Tibial artery (tissue), 4 donors: Measurements from ENCODE around the gene CHD6.

Experiments used
- DNase-seq, 2 donors: peaks; one replicate each; pipeline ENCODE4 v3.0.0-alpha.2; 2019
- H3K27ac ChIP-seq, 2 donors: fragments of 200-600 bp; sonication (generic) in 1 of 2; 1 replicate in 1 of 2; 2 replicates in 1 of 2; pipeline ENCODE4 v1.5.1; 2018 to 2019; ENCODE audit warnings: mild to moderate bottlenecking in 1 of 2
- H3K27me3 ChIP-seq, 2 donors: fragments of 200-600 bp; sonication (generic) in 1 of 2; one replicate each; pipeline versions ENCODE4 v1.5.1 to v1.6.0; 2016 to 2019
- H3K36me3 ChIP-seq, 3 donors: fragments of 200-600 bp; sonication (generic) in 2 of 3; one replicate each; pipeline ENCODE4 v1.5.1; 2016 to 2019; ENCODE audit warnings: mild to moderate bottlenecking in 2 of 3
- H3K4me1 ChIP-seq, 4 donors: fragments of 200-600 bp; sonication (generic) in 2 of 4; 1 replicate in 3 of 4; 2 replicates in 1 of 4; pipeline ENCODE4 v1.5.1; 2016 to 2019
- H3K4me3 ChIP-seq, 2 donors: fragments of 200-600 bp; sonication (generic) in 1 of 2; 1 replicate in 1 of 2; 2 replicates in 1 of 2; pipeline ENCODE4 v1.5.1; 2018 to 2019; ENCODE audit warnings: mild to moderate bottlenecking in 2 of 2
- H3K9me3 ChIP-seq, 3 donors: fragments of 200-600 bp; sonication (generic) in 1 of 3; one replicate each; pipeline ENCODE4 v1.5.1; 2016 to 2019
- CTCF ChIP-seq, 2 experiments: fragments of 200-600 bp in 1 of 2; fragments of 450-650 bp in 1 of 2; IDR thresholded peaks; one replicate each; pipeline ENCODE4 v1.5.1; 2017 to 2019; ENCODE audit warnings: antibody characterized with exemption in 2 of 2, mild to moderate bottlenecking in 1 of 2, moderate library complexity in 1 of 2
- intact Hi-C: fragments of 100-400 bp; cut with DNase I; formaldehyde crosslinking; loops from one replicate; pipeline ENCODE4 v1.15.0; 2023; ENCODE audit warnings: low total_unique reads

Gene CHD6

GRCh38 chr20:41621971-41622370 is 3.8 kb upstream of the CHD6 start:
- no peaks in the 10 kb centered on the region for H3K9me3 ChIP-seq
- no peaks in the 10 kb centered on the region for H3K27me3 ChIP-seq
- no peak overlapping the region for H3K4me3 ChIP-seq
- no peak overlapping the region for H3K27ac ChIP-seq
- DNase-seq: no peak
- TF ChIP-seq CTCF (IDR thresholded peaks at IDR 0.05): no peak
- H3K36me3 ChIP-seq: no peaks in the 10 kb centered on the region
- intact Hi-C loops: no loop called here
- peaks cover 0 to 11% (median 6%) of the 10 kb centered on the region in 4 donors for H3K4me1 ChIP-seq

GRCh38 chr20:41621421-41621820 is 3.2 kb upstream of the CHD6 start:
- no peak for DNase-seq
- no peak overlapping the region for H3K4me3 ChIP-seq
- peaks cover 0 to 17% (median 11%) of the 10 kb centered on the region in 4 donors for H3K4me1 ChIP-seq
- H3K36me3 ChIP-seq: no peaks in the 10 kb centered on the region
- no peaks in the 10 kb centered on the region for H3K9me3 ChIP-seq
- TF ChIP-seq CTCF (IDR thresholded peaks at IDR 0.05): no peak
- no peak overlapping the region for H3K27ac ChIP-seq
- intact Hi-C loops: no loop called here
- no peaks in the 10 kb centered on the region for H3K27me3 ChIP-seq

- Histone ChIP-seq H3K4me3 (peak overlapping the region; percentile 72 to 75), H3K27me3 (no peaks in the 10 kb centered on the region), H3K27ac (peak overlapping the region; percentile 75 to 79), H3K4me1 (peaks cover 0 to 33% (median 27%) of the 10 kb centered on the region in 4 donors), H3K9me3 (no peaks in the 10 kb centered on the region), H3K36me3 (no peaks in the 10 kb centered on the region)
- DNase-seq: no peak
- TF ChIP-seq CTCF (IDR thresholded peaks at IDR 0.05): no peak
- intact Hi-C loops: no loop called here
These were observed 1.4 kb upstream of the CHD6 start for GRCh38 chr20:41619360-41620100.

GRCh38 chr20:41618807-41619311 is 682 bp upstream of the CHD6 start:
- TF ChIP-seq CTCF (IDR thresholded peaks at IDR 0.05): no peak
- Histone ChIP-seq H3K9me3 (no peaks in the 10 kb centered on the region), H3K27me3 (no peaks in the 10 kb centered on the region), H3K4me3 (peak overlapping the region; percentile 72 to 75), H3K4me1 (peaks cover 0 to 40% (median 30%) of the 10 kb centered on the region in 4 donors), H3K27ac (peak overlapping the region; percentile 75 to 79), H3K36me3 (no peaks in the 10 kb centered on the region)
- no peak for DNase-seq
- intact Hi-C loops: no loop called here

GRCh38 chr20:41617059-41617901 is 897 bp downstream of the CHD6 start:
- TF ChIP-seq CTCF (IDR thresholded peaks at IDR 0.05): no peak
- DNase-seq: peak; percentile 25 to 66
- no peaks in the 10 kb centered on the region for H3K36me3 ChIP-seq
- peak overlapping the region; percentile 72 to 75 for H3K4me3 ChIP-seq
- H3K9me3 ChIP-seq: no peaks in the 10 kb centered on the region
- H3K27ac ChIP-seq: peak overlapping the region; percentile 72 to 79
- H3K4me1 ChIP-seq: peaks cover 0 to 54% (median 37%) of the 10 kb centered on the region in 4 donors
- intact Hi-C loops: no loop called here
- H3K27me3 ChIP-seq: no peaks in the 10 kb centered on the region
